ACC112 (cell line): Measurements from ENCODE around the gene FAM241B.

Source experiments
- H2AFZ ChIP-seq: fragments of 200-600 bp; sonication (generic); one replicate; pipeline ENCODE4 v1.6.0; 2017; ENCODE audit warnings: antibody characterized with exemption, low read length; ENCODE audit not compliant: unreplicated experiment
- H3K27ac ChIP-seq: fragments of 200-600 bp; sonication (generic); 2 replicates; pipeline ENCODE4 v1.5.1; 2014; ENCODE audit warnings: low read depth, mild to moderate bottlenecking, antibody characterized with exemption, low read length, moderate library complexity
- H3K27me3 ChIP-seq: fragments of 200-600 bp; sonication (generic); 2 replicates; pipeline ENCODE4 v1.6.1; 2014; ENCODE audit warnings: mild to moderate bottlenecking, antibody characterized with exemption, low read length, moderate library complexity, mixed read lengths; ENCODE audit not compliant: insufficient read depth
- H3K36me3 ChIP-seq: fragments of 200-600 bp; sonication (generic); 2 replicates; pipeline ENCODE4 v1.6.1; 2016; ENCODE audit warnings: mild to moderate bottlenecking, antibody characterized with exemption, low read length, moderate library complexity, mixed read lengths; ENCODE audit not compliant: insufficient read depth
- H3K4me1 ChIP-seq: fragments of 200-600 bp; sonication (generic); one replicate; pipeline ENCODE4 v1.6.1; 2016; ENCODE audit warnings: low read length, mixed read lengths; ENCODE audit not compliant: insufficient read depth, unreplicated experiment, control insufficient read depth
- H3K4me3 ChIP-seq: fragments of 200-600 bp; sonication (generic); 2 replicates; pipeline ENCODE4 v1.5.1; 2014; ENCODE audit warnings: mild to moderate bottlenecking, low read depth, low read length
- H3K79me2 ChIP-seq: fragments of 200-600 bp; sonication (generic); one replicate; pipeline ENCODE4 v1.6.0; 2016; ENCODE audit warnings: low read length; ENCODE audit not compliant: control insufficient read depth, unreplicated experiment, insufficient read depth

Gene FAM241B

DNA sequence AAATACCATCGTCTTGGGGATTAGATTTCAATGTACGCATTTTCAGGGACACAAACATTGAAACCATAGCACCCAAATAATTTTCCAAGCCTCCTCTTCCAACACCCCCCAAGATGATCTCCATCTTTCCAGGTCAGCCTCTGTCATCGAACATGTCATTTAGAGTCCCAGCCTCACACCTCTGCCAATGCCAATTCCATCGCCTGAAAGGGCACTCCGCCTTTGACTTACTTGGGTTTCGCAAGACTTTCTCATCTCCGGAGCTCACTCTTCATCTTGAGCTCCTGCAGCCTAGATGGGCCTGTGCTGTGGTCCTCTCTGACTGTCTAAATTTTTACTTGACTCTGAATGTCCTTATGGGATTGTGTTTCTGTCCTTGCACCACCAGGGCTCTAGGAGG, 10.4 kb upstream of the FAM241B start:
- Histone ChIP-seq H3K4me3 (no peak overlapping the region), H3K4me1 (no peaks in the 10 kb centered on the region), H3K27ac (no peak overlapping the region)

DNA sequence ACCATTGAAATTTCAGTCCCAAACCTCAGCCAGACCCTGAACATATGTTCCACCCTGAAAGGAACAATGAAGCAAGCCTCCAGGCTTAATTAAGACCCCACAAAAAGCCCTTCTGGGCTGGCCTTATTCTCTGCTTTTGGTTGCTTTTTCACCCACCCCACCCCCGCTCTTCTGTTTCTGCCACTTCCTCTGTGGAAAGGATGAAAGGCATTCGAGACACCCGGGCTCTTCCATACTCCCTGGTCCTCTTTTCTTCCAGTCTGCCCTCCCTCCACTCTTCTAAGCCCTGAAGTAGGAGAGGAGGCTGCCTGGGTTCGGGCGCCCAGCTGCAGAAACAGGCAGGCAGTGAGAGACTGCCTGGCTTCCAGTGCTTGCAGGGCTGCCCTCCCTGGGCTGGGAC, 9.4 kb upstream of the FAM241B start:
- Histone ChIP-seq H3K36me3 (no peaks in the 10 kb centered on the region), H3K27ac (no peak overlapping the region), H3K4me3 (no peak overlapping the region), H3K4me1 (no peaks in the 10 kb centered on the region), H3K27me3 (peaks cover 86% of the 10 kb centered on the region), H3K79me2 (no peaks in the 10 kb centered on the region), H2AFZ (no peak overlapping the region)

More for the DNA sequence above, 10.4 kb upstream of the FAM241B start:
- H3K36me3 ChIP-seq = no peaks in the 10 kb centered on the region
- H3K79me2 ChIP-seq = no peaks in the 10 kb centered on the region
- peaks cover 83% of the 10 kb centered on the region for H3K27me3 ChIP-seq
- H2AFZ ChIP-seq = no peak overlapping the region

DNA sequence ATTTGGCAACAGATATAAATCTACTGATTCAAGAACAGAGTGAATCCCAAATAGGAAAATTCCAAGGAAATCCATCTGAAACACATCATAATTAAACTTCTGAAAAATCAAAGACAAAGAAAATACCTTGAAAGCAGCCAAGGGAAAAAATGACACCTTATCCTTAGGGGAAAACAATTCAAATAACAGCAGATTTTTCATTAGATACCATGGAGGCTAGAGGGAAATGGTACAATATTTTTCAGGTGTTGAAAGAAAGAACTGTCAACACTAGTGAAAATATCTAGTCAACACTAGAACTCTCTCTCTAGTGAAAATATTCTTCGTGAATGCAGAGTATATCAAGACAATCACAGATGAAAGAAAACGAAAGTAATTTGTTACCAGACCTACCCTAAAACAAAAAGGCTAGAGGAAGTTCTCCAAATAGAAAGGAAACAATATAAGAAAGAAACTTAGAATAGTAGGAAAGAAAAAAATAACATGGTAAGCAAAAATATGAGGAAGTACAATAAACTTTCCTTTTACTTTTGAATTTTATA, 5.7 kb upstream of the FAM241B start:
- no peak overlapping the region for H3K27ac ChIP-seq
- peaks cover 86% of the 10 kb centered on the region for H3K27me3 ChIP-seq
- H3K36me3 ChIP-seq = no peaks in the 10 kb centered on the region
- H2AFZ ChIP-seq = no peak overlapping the region
- no peak overlapping the region for H3K4me3 ChIP-seq
- H3K4me1 ChIP-seq = no peaks in the 10 kb centered on the region
- H3K79me2 ChIP-seq = no peaks in the 10 kb centered on the region

DNA sequence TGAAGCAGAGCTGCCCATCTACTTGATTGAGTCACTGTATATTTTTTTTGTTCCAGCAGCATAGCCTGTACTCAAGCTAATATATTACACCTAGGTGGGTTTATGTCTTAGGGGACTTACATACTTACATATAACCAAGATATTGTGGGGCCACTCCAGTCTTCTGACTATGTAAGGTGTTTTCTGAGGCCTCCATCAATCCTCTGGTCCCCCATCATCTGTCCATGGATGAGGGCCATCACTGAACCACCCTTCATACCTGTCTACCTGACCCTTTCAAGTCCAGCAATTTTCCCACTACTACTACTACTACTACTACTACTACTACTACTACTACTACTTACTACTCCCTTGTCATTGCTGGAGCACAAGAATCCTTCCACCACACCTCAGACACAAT, 3.2 kb upstream of the FAM241B start:
- no peaks in the 10 kb centered on the region for H3K36me3 ChIP-seq
- H3K4me3 ChIP-seq = no peak overlapping the region
- no peaks in the 10 kb centered on the region for H3K4me1 ChIP-seq
- peaks cover 80% of the 10 kb centered on the region for H3K27me3 ChIP-seq
- H3K79me2 ChIP-seq = no peaks in the 10 kb centered on the region
- no peak overlapping the region for H2AFZ ChIP-seq
- H3K27ac ChIP-seq = no peak overlapping the region

DNA sequence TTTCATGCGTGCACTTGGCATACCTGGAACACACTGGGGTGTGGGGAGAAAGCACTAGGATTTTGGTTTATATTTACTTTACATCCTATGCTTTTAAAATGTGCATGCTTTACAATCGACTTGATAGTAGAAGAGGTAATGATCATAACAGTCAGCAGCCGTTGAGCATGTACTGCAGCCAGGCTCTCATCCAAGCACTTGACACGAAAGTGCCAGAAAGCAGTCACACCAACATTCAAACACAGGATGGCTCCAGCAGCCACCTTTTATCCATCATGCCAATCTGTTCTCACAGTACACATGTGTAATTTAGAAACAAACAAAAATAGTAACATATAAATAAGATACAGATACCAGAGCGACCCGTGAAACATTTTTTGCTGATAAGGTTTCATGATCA, 1.2 kb upstream of the FAM241B start:
- Histone ChIP-seq H3K79me2 (no peaks in the 10 kb centered on the region), H3K4me1 (no peaks in the 10 kb centered on the region), H3K27ac (no peak overlapping the region), H3K4me3 (no peak overlapping the region), H2AFZ (no peak overlapping the region), H3K36me3 (no peaks in the 10 kb centered on the region), H3K27me3 (peaks cover 61% of the 10 kb centered on the region)

DNA sequence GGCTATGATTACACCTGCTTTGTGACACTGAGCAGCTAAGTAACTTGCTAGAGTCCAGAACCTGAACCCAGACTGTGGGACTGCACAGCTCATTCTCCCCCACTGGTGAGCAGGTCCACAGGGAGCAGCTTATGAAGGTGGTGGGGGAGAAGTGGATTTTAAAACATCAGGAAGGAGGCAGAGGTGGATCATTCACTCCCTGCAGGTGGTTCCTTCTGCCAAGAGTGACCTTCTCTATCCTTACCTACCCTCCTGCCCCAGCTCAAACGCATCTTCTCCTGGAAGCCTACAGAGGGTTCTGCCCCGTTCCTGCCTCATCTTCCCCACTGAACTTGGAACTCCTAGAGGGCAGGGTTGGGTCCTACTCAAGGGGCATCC, 539 bp upstream of the FAM241B start:
- no peak overlapping the region for H2AFZ ChIP-seq
- H3K4me1 ChIP-seq = no peaks in the 10 kb centered on the region
- peak overlapping the region; percentile 77 for H3K4me3 ChIP-seq
- no peaks in the 10 kb centered on the region for H3K79me2 ChIP-seq
- peaks cover 55% of the 10 kb centered on the region for H3K27me3 ChIP-seq
- H3K27ac ChIP-seq = no peak overlapping the region
- no peaks in the 10 kb centered on the region for H3K36me3 ChIP-seq

DNA sequence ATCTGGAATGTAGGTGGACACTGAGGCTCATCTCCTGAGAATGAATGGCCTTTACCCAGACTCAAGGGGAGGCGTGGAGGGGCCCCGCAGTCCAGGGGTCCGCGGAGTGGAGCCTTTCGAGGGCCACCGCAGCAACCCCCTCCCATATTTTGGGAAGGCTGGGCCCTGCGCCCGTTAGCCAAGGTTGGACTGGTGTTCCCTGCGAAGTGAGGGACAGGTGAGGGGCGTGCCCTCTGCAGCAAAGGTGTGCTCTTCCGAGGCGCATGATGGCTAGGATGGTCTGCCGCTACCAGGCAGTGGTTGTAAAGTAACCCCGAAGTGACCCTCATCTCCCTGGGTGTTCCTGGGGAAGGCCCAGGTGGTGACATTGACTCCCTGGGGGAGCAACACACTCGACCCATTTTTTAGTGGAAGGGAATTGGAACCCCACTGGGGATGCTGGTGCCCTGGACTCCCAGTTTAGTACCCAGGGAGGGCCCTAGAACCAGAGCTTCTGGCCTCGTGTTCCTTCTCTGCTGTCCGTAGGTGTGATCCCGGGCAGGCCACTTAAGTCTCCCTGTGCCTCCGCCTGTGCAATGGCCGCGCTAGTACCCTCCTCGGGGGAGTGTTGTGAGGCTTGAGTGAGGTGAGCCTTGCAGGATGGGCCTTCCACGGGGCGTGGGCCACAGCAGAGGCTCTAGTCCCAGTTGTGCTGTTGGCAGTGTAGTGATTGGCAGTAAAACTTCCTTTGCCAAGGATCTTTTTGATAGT, 779 bp downstream of the FAM241B start:
- H3K4me1 ChIP-seq = no peaks in the 10 kb centered on the region
- H2AFZ ChIP-seq = peak overlapping the region; percentile 67
- H3K79me2 ChIP-seq = no peaks in the 10 kb centered on the region
- no peak overlapping the region for H3K27ac ChIP-seq
- peak overlapping the region; percentile 77 for H3K4me3 ChIP-seq
- peaks cover 45% of the 10 kb centered on the region for H3K27me3 ChIP-seq
- no peaks in the 10 kb centered on the region for H3K36me3 ChIP-seq

DNA sequence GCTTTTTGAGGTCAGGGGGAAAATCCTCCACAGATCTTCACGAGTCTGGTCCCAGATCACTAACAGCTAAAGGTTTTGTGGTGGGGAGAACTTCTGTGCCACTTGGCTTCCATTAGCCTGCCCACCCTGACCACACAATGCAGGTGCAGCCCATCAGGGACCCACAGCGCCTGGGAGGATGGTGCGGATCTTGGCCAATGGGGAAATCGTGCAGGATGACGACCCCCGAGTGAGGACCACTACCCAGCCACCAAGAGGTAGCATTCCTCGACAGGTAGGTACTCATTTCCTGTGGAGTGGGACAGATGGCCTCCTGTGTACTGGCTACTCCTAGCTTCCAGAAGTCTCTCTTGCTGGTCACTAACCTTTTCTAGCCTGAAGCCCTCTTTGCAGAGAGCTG, 1.5 kb downstream of the FAM241B start:
- H3K4me3 ChIP-seq = no peak overlapping the region

DNA sequence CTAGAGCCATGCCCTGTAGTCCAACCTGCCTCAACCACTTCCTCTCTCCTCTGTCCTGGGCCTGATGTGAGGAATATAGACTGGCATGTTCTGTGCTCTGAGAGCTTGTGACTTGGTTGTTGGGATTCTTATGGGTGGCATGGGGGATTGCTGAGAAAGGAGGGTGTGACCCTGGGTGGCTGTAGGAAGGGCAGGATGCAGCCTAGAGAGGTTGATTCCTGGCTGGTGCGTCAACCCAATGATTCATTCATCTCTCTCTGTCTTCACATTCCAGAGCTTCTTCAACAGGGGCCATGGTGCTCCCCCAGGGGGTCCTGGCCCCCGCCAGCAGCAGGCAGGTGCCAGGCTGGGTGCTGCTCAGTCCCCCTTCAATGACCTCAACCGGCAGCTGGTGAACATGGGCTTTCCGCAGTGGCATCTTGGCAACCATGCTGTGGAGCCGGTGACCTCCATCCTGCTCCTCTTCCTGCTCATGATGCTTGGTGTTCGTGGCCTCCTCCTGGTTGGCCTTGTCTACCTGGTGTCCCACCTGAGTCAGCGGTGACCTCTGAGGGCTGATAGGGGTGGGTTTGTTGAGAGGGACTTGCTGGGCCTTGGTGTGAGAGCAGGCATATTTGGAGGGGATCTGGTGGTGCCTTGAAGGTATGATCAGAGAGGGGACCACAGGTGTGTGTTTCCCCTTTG, 2.6 kb downstream of the FAM241B start:
- H2AFZ ChIP-seq = no peak overlapping the region
- H3K4me3 ChIP-seq = no peak overlapping the region
- no peak overlapping the region for H3K27ac ChIP-seq
- no peaks in the 10 kb centered on the region for H3K36me3 ChIP-seq
- H3K4me1 ChIP-seq = no peaks in the 10 kb centered on the region
- H3K27me3 ChIP-seq = peaks cover 30% of the 10 kb centered on the region
- H3K79me2 ChIP-seq = no peaks in the 10 kb centered on the region

More for the DNA sequence above, 1.5 kb downstream of the FAM241B start:
- H3K27ac ChIP-seq = no peak overlapping the region
- no peaks in the 10 kb centered on the region for H3K4me1 ChIP-seq
- H2AFZ ChIP-seq = no peak overlapping the region
- no peaks in the 10 kb centered on the region for H3K79me2 ChIP-seq
- H3K27me3 ChIP-seq = peaks cover 41% of the 10 kb centered on the region
- no peaks in the 10 kb centered on the region for H3K36me3 ChIP-seq

DNA sequence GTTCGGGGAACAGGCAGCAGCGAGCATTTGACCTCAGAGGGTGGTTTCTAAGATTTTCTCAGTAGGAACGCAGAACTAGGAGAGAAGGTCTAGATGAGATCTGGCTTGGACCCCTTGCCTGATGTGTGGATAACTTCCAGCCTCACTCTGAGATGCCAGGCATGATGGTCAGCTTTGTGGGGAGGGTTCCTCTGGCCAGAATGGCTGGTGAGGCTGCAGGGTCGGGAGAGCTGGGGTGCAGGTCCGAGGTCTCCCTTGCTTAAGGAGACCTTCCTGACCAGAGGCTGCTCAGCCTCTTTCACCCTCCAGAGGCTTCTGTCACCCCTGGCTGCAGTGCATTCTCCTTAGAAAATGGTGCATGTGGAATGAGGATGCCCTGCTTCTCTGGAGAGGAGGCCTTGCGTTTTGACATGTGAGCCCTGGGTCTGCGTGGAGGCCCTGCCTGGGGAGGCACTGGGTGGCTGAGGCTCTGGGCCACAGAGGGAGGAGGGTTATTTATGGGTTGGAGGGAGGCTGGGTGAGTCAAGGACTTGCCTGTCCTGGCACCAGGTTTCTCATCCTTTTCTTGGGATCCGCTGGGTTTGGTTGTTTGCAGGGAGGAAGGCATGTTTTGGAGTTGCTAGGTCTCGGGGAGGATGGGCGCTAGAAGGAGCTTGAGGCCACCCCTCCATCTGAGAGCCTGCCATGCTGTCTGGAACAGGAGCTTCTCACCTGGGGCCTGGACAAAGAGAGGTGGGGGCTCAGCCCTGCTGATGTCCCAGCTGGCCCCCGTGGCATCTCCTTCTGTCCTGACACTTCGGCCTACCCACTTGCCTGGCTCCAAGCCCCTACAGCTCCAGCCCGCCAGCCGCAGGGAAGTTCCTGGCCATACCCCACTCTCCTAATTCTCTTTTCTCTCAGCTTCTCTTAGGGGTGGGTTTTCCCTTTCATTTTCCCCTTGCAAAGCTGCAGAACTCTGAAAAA, 3.9 kb downstream of the FAM241B start:
- no peak overlapping the region for H3K27ac ChIP-seq

More for the DNA sequence above, 3.9 kb downstream of the FAM241B start:
- no peak overlapping the region for H3K4me3 ChIP-seq
- no peaks in the 10 kb centered on the region for H3K36me3 ChIP-seq
- H2AFZ ChIP-seq = no peak overlapping the region
- H3K27me3 ChIP-seq = peaks cover 17% of the 10 kb centered on the region
- H3K4me1 ChIP-seq = no peaks in the 10 kb centered on the region
- no peaks in the 10 kb centered on the region for H3K79me2 ChIP-seq
